Progenitor cell of endocrine pancreas (in vitro differentiated cells): ENCODE measurements around the gene ACTL10. TPM values are rescaled to one million over a fixed set of nuclear protein-coding genes. Genes with fewer than 3 reads are reported as not detected.

ENCODE experiments used
- DNase-seq: peaks from one replicate; pipeline ENCODE4 v3.0.0; 2021; ENCODE audit warnings: low spot score; ENCODE audit not compliant: unreplicated experiment
- H3K27ac Mint-ChIP-seq: 2 replicates; pipeline ENCODE4 v1.8.0; 2021; ENCODE audit warnings: mild to moderate bottlenecking, moderate library complexity, mixed read lengths
- H3K27me3 Mint-ChIP-seq: 2 replicates; pipeline ENCODE4 v1.8.0; 2021; ENCODE audit warnings: mixed read lengths
- H3K36me3 Mint-ChIP-seq: 2 replicates; pipeline ENCODE4 v1.8.0; 2022; ENCODE audit warnings: mixed read lengths; ENCODE audit not compliant: insufficient read depth
- H3K4me1 Mint-ChIP-seq: 2 replicates; pipeline ENCODE4 v1.8.0; 2021; ENCODE audit warnings: low read depth, mixed read lengths
- H3K4me3 Mint-ChIP-seq: 2 replicates; pipeline ENCODE4 v1.8.0; 2021; ENCODE audit warnings: low read depth, mild to moderate bottlenecking, moderate library complexity, mixed read lengths
- H3K9me3 Mint-ChIP-seq: 2 replicates; pipeline ENCODE4 v1.8.0; 2021; ENCODE audit warnings: low read depth, mixed read lengths
- CTCF ChIP-seq: fragments of 200-600 bp; sonication (generic); IDR thresholded peaks from one replicate; pipeline ENCODE4 v1.5.0; 2021; ENCODE audit warnings: antibody characterized with exemption, mild to moderate bottlenecking; ENCODE audit not compliant: unreplicated experiment
- total RNA-seq: library from RNA; stranded (reverse); gene quantifications from 2 replicates; pipeline ENCODE4 v1.2.1, GENCODE V29; 2021

ACTL10 gene
- total RNA-seq, 1 donor from 2014 or later, result 0.36 TPM

- TF ChIP-seq CTCF, result no peak
- H3K27ac Mint-ChIP-seq, result no peak overlapping the region
- no peaks in the 10 kb centered on the region for H3K27me3 Mint-ChIP-seq
- H3K4me1 Mint-ChIP-seq, result peaks cover 4% of the 10 kb centered on the region
- no peak for DNase-seq
- no peaks in the 10 kb centered on the region for H3K36me3 Mint-ChIP-seq
- no peaks in the 10 kb centered on the region for H3K9me3 Mint-ChIP-seq
- no peak overlapping the region for H3K4me3 Mint-ChIP-seq
Measured at GRCh38 chr20:33711446-33711738, 44.6 kb downstream of the ACTL10 start.

GRCh38 chr20:33713865-33714367 lies 47.2 kb downstream of the ACTL10 start:
- Mint-ChIP-seq H3K36me3 (no peaks in the 10 kb centered on the region), H3K4me3 (no peak overlapping the region), H3K9me3 (no peaks in the 10 kb centered on the region), H3K4me1 (no peaks in the 10 kb centered on the region), H3K27ac (no peak overlapping the region), H3K27me3 (no peaks in the 10 kb centered on the region)
- TF ChIP-seq CTCF, result no peak
- no peak for DNase-seq

- DNase-seq, result no peak
- peaks cover 2% of the 10 kb centered on the region for H3K36me3 Mint-ChIP-seq
- peaks cover 2% of the 10 kb centered on the region for H3K4me1 Mint-ChIP-seq
- no peak overlapping the region for H3K27ac Mint-ChIP-seq
- no peaks in the 10 kb centered on the region for H3K27me3 Mint-ChIP-seq
- H3K9me3 Mint-ChIP-seq, result peaks cover 7% of the 10 kb centered on the region
- H3K4me3 Mint-ChIP-seq, result no peak overlapping the region
- no peak for TF ChIP-seq CTCF
Measured at GRCh38 chr20:33716498-33716897, 49.8 kb downstream of the ACTL10 start.

Other genes with a start within 250 kb of the ACTL10 start
- 5.8 and 6.7 TPM in 2 replicates for gene SNTA1, start 223.2 kb upstream of the ACTL10 start, total RNA-seq
- 51.3 and 58.1 TPM in 2 replicates for gene CBFA2T2, start 176.8 kb upstream of the ACTL10 start, total RNA-seq
- 0.27 TPM in 1 of 2 replicates, not detected in the other for gene C20orf144, start 4.6 kb upstream of the ACTL10 start, total RNA-seq
- gene NECAB3, start 7.5 kb downstream of the ACTL10 start, total RNA-seq, result 68.3 and 74.6 TPM in 2 replicates
- 26.2 and 26.5 TPM in 2 replicates for gene E2F1, start 19.4 kb downstream of the ACTL10 start, total RNA-seq
- gene PXMP4, start 53.4 kb downstream of the ACTL10 start, total RNA-seq, result 5.0 and 6.1 TPM in 2 replicates
- gene ZNF341, start 65.1 kb downstream of the ACTL10 start, total RNA-seq, result 8.0 and 8.3 TPM in 2 replicates
- gene CHMP4B, start 144.4 kb downstream of the ACTL10 start, total RNA-seq, result 136 and 137 TPM in 2 replicates